GM18511 (cell line): ENCODE data around the gene NIM1K.
A peak's percentile ranks its signal among the peaks of the same experiment; 100 is the strongest.
"Not testable (repeated sequence)": the region's sequence is repeated elsewhere in the genome, so short reads cannot be mapped to it uniquely, and the experiment has no call there.

Source experiments
- ATAC-seq: cut with Tn5 transposase; IDR thresholded peaks from one replicate; pipeline ENCODE4 v1.9.1; 2021; ENCODE audit warnings: mild to moderate bottlenecking, moderate library complexity; ENCODE audit not compliant: unreplicated experiment

The NIM1K gene

GRCh38 chr5:43225649-43226245, 33.7 kb downstream of the NIM1K start:
- no peak for ATAC-seq

GRCh38 chr5:43227655-43228054, 35.6 kb downstream of the NIM1K start:
- no peak for ATAC-seq

GRCh38 chr5:43230707-43231106, 38.7 kb downstream of the NIM1K start:
- no peak for ATAC-seq

- ATAC-seq = no peak
Measured at GRCh38 chr5:43231977-43232376, 40.0 kb downstream of the NIM1K start.

DNA sequence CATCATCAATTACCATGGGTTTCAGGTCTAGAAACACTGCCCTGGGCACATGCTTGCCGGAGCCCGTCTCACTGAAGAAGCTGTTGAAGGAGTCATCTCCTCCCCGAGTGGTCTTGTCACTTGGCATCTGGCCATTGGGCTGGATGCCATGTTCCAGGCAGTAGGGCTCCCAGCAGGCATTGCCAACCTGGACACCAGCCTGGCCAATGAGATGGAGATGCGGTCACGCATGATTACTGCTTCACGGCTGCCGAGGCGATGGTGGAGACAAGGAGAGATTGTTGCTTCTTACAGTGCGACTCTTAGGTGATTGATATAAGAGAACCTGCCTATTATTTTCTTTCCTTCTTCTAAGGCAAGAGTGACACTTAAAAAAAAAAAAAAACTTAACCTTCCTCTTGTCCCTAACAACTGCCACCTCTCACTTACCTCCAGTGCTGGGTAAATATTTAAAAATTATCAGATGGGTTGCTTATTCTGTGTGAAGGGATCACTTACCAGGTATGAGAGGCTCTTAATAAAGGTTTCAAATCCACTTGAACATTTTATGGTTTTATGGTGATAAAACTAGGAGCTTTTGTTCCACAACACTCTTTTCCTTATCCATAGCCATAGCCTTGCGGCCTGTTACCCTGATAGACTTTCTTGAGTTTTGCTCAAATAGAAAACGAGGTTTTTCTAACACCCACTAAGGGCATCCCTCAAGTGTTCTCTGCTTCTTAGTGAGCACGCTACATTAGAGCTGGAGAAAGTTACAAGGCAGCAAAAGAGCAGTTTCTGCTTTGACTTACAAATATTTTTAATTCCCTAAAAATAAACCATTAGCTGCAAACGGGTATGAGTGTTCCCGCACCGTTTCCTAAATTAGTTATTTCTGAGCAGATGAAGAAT, 41.2 kb downstream of the NIM1K start:
- ATAC-seq = no peak

DNA sequence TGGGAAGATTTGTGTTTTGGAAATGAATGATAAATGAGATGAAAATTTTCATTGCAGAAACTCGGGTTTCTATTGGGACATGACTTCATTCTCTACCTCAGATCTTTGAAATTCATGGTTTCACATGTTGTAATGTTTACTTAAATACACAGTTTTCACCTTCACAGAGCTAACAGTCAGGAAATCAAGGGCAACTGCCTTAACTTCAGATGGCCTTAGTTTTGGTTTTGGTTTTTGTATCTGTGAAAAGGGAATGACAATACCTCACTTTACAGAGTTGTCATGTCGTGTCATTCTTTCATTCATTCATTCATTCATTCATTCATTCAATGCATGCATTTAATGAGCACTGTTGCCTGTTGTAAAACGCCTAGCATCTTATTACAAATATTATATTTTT, 41.9 kb downstream of the NIM1K start:
- ATAC-seq = peak; percentile 54

- ATAC-seq = no peak
Measured at GRCh38 chr5:43236653-43237355, 44.8 kb downstream of the NIM1K start.

DNA sequence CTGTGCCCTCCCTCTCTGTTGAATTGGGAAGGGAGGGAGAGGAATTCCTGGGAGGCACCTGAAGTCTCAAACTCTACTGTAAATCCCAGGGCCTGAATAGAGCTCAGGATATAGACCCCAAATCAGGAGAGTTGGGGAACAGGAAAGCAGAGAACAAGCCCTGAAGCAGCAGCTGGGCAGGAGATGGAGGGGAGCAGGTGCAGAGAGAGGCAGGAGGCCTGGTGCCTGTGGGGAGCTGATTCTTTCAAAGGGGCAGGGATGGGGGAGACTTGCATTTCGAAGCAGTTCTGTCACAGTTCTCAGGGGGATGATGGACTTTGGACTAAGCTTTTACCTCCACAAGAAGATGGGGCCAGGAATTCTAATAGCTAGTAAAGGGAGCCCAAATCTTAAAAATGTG, 50.2 kb downstream of the NIM1K start:
- no peak for ATAC-seq

DNA sequence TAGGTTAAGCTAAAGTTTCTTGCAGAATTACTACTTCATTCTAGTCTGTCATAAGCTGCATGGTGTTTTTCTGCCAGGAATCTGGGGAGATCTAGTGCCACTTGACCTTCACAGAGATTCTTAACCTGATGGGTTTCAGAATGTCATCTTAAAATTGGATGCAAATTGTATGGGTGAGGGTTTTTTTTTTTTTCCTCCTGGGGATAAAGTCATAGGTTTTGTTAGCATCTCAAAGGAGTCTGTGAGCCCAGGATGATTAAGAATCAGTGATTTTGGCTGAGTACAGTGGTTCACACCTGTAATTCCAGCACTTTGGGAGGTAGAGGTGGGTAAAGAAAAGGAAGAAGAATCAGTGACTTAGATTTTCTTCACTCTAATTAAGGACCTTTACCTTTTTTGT, 51.2 kb downstream of the NIM1K start:
- no peak for ATAC-seq

DNA sequence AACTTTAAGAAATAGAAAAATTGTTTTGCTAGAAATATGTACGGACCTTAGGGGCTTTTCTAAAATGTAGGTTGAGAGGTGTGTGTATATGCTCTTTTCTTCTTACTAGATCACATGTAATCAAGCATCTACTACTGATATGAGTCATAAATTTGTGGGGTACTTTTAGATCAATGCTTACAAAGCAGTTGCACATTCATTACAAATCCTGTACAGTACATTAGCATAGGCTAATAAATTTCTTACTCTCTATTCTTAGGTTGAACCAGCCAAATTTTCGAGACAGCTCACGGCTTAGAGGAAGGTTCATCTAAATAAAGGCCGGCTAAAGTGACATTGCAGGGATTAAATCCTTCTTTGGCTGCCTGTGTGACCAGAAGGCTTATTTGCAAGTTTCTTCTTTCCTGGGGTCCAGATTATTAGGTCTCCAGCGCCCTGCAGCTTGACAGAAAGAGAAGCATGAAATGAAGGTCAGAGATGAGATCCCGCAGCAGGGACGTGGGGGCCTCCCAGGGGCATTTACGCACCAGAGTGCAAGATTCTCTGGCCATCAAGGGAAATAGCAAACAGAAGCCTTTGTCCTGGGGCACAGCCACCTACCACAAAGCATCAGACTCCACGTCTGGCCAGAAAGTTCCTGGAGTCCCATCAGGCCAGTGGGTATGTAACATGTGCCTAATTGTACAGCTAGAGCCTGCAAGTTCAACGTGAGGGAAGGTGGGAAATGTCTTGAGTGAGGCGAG, 53.0 kb downstream of the NIM1K start:
- ATAC-seq = peak; percentile 95

DNA sequence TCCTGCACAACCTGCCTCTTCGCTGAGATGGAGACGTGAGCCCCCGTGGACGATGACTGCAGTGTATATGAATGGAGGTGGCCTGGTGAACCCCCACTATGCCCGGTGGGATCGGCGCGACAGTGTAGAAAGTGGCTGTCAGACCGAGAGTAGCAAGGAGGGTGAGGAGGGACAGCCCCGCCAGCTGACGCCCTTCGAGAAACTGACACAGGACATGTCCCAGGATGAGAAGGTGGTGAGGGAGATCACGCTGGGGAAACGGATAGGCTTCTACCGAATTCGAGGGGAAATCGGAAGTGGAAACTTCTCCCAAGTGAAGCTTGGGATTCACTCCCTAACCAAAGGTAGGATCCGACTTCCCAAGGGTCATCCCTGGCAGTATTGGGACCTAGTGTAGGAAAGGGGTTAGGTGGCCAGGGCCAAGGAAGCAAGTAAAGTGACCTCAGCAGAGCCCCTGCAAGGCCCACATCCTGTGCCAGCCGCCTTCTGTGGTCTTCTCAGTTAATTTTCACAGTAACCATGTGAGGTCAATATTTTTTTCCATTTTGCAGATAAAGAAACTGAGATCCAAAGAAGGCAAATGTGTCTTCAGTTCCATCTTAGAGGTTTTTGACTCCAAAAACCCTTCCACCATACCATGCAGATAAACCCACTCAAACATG, 53.8 kb downstream of the NIM1K start:
- ATAC-seq = no peak

DNA sequence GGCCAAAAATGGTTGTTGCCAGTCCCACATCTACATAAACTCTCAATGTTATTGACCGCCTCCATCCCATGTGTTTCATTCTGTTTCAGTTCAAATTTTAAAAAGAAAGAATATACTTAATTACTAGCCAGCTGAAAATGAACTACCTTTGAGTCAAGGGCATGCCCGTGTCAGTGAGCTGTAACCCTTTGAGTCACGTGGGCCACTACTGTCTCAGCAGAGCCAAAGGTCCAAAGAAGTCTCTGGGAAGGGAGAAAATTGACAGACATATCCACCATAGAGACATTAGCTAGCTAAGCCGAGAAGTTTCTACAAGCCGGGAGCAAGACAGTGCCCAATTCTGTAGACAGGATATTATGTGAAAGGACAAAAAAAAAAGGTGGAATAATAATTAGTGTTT, 59.7 kb downstream of the NIM1K start:
- no peak for ATAC-seq

- ATAC-seq = no peak
Measured at GRCh38 chr5:43255704-43256103, 63.7 kb downstream of the NIM1K start.

DNA sequence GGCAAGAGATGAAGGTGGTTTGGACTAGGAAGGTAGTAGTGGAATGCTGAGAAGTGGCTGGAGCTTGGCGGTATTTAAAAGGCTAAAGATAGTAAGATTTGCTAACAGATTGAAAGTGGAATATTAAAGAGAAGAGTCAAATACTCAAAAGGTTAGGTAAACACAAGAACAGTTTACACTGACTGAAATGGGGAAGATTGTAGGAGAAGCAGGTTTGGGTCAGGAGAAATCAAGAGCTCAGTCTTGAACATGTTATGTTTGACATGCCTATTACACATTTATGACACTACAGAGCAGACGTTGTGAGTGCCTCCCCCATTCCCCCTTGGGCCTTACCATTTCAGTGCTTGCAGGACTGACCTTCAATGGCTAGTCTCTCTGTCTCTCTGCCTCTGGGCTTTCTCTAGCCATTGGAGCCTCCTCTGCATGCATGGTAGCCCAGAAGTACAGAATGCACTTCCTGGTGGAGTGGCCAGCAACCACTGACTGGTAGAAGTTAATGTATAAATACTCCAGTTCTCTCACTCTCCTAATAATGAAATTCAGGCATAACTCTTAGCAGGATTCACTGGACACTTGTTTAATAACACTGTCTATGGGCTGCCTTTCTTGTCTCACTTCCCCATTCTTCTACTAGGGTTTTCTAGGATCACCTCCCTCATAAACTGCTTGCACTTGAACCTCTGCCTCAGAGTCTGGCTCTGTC, 64.4 kb downstream of the NIM1K start:
- ATAC-seq = peak; percentile 58

DNA sequence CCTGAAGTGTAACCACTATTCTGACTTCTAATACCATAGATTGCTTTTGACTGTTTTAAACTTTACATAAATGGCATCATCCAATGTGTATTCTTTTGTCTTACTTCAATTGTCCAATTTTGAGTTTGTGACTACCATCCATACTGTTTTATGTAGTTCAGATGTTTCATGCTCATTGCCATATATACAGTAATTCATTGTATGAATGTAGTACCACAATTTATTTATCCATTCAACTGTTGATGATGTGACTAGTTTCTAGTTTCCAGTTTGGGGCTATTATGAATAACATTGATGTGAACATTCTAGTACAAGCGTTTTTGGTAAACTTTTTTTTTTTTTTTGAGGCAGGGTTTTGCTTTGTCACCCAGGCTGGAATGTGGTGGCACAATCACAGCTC, 66.1 kb downstream of the NIM1K start:
- ATAC-seq = no peak

DNA sequence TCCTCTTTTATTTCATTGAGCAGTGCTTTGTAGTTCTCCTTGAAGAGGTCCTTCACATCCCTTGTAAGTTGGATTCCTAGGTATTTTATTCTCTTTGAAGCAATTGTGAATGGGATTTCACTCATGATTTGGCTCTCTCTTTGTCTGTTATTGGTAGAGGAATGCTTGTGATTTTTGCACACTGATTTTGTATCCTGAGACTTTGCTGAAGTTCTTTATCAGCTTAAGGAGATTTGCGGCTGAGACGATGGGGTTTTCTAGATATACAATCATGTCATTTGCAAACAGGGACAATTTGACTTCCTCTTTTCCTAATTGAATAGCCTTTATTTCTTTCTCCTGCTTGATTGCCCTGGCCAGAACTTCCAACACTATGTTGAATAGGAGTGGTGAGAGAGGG, 70.2 kb downstream of the NIM1K start:
- not testable (repeated sequence) for ATAC-seq

DNA sequence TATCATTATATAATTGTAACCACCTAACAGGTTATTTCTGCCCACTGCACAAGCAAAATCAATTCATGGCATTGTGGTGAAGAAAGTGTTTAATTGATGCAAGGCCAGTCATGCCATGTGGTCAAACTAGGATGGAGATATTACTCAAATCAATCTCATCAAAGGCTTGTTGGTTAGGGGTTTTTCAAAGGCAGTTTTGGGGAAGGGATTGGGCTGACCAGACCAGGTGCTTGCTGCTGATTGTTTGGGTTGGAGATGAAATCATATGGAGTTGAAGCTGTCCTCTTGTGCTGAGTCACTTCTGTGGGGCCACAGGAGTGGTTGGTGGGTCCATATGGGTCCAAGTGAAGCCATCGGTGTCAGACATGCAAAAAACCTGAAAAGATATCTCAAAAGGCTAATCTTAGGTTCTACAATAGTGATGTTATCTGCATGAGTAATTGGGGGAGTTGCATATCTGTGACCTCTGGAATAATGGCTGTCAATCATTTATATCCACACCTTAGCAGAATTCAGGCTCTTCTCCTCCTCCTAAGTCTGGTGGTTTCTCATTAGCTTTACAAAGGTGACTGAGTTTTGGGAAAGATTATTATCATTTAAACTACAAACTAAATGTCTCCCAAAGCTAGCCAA, 76.3 kb downstream of the NIM1K start:
- peak; percentile 94 for ATAC-seq

DNA sequence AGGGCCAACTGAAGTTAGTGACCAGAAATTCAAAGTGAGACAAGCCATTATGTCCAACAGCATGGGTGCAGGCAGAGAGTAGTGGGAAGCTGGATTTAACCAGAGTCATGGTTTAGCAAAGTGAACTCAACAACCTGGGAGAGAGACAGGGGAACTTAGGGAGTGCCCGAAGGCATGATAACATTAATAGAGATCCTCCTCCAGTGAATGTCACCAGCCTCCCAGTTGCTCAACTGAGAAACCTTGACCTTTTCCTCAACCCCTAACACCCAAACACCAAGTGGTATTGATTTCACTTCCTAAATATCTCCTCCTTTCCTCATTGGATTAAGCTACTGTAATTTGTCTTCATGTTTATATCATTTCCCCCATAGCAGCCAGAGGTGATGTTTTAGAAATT, 78.6 kb downstream of the NIM1K start:
- ATAC-seq = no peak

- ATAC-seq = no peak
Measured at GRCh38 chr5:43273552-43273951, 81.5 kb downstream of the NIM1K start.
